HEK293T (cell line): ENCODE measurements around the gene STXBP3.

ENCODE experiments used
- ARNT ChIP-seq: fragments of 450-650 bp; IDR thresholded peaks from 2 replicates; pipeline ENCODE4 v1.6.1; 2017; ENCODE audit warnings: mild to moderate bottlenecking
- BHLHE40 ChIP-seq: fragments of 450-650 bp; IDR thresholded peaks from 2 replicates; pipeline ENCODE4 v1.6.1; 2016; ENCODE audit warnings: mild to moderate bottlenecking, moderate library complexity, borderline replicate concordance
- CTBP1 ChIP-seq: fragments of 450-650 bp; IDR thresholded peaks from 2 replicates; pipeline ENCODE4 v1.6.1; 2016; ENCODE audit warnings: borderline replicate concordance
- ELF4 ChIP-seq: fragments of 450-650 bp; IDR thresholded peaks from 2 replicates; pipeline ENCODE4 v1.6.1; 2017; ENCODE audit warnings: antibody characterized with exemption
- FOXA1 ChIP-seq: fragments of 450-650 bp; IDR thresholded peaks from 2 replicates; pipeline ENCODE4 v1.6.1; 2016; ENCODE audit warnings: mild to moderate bottlenecking
- FOXK2 ChIP-seq: fragments of 450-650 bp; IDR thresholded peaks from 2 replicates; pipeline ENCODE4 v1.6.1; 2016; ENCODE audit warnings: mild to moderate bottlenecking
- FOXM1 ChIP-seq: fragments of 450-650 bp; IDR thresholded peaks from 2 replicates; pipeline ENCODE4 v1.6.1; 2017; ENCODE audit warnings: mild to moderate bottlenecking, borderline replicate concordance
- HDGF ChIP-seq: fragments of 450-650 bp; IDR thresholded peaks from 2 replicates; pipeline ENCODE4 v1.6.1; 2017; ENCODE audit warnings: antibody characterized with exemption, borderline replicate concordance
- L3MBTL2 ChIP-seq: fragments of 450-650 bp; conservative IDR thresholded peaks from 2 replicates; pipeline ENCODE4 v1.6.1; 2016; ENCODE audit warnings: mild to moderate bottlenecking
- LEF1 ChIP-seq: fragments of 450-650 bp; IDR thresholded peaks from 2 replicates; pipeline ENCODE4 v1.6.1; 2017; ENCODE audit warnings: mild to moderate bottlenecking, borderline replicate concordance
- SP1 ChIP-seq: fragments of 450-650 bp; IDR thresholded peaks from 2 replicates; pipeline ENCODE4 v1.6.1; 2017
- SUZ12 ChIP-seq: fragments of 450-650 bp; IDR thresholded peaks from 2 replicates; pipeline ENCODE4 v1.6.1; 2016; ENCODE audit warnings: mild to moderate bottlenecking
- TARDBP ChIP-seq: fragments of 450-650 bp; IDR thresholded peaks from 2 replicates; pipeline ENCODE4 v1.6.1; 2016
- ZNF384 ChIP-seq: fragments of 450-650 bp; IDR thresholded peaks from 2 replicates; pipeline ENCODE4 v1.6.1; 2016

GRCh38 chr1:108815566-108815965 lies 69.1 kb downstream of the STXBP3 start:
- TF ChIP-seq TARDBP (no peak), ELF4 (no peak), SUZ12 (no peak), SP1 (no peak), FOXM1 (no peak), ZNF384 (no peak), FOXK2 (no peak), BHLHE40 (no peak), CTBP1 (no peak), LEF1 (no peak), FOXA1 (no peak), ARNT (no peak), L3MBTL2 (no peak), HDGF (no peak)
